GM21723 (cell line): ENCODE results near the gene DAPK1.

ENCODE experiments used
- ATAC-seq: cut with Tn5 transposase; IDR thresholded peaks from one replicate; pipeline ENCODE4 v1.9.1; 2021; ENCODE audit warnings: mild to moderate bottlenecking, moderate library complexity; ENCODE audit not compliant: unreplicated experiment

The DAPK1 gene

GRCh38 chr9:87678650-87679355 lies 181.1 kb downstream of the DAPK1 start:
- ATAC-seq, result no peak

DNA sequence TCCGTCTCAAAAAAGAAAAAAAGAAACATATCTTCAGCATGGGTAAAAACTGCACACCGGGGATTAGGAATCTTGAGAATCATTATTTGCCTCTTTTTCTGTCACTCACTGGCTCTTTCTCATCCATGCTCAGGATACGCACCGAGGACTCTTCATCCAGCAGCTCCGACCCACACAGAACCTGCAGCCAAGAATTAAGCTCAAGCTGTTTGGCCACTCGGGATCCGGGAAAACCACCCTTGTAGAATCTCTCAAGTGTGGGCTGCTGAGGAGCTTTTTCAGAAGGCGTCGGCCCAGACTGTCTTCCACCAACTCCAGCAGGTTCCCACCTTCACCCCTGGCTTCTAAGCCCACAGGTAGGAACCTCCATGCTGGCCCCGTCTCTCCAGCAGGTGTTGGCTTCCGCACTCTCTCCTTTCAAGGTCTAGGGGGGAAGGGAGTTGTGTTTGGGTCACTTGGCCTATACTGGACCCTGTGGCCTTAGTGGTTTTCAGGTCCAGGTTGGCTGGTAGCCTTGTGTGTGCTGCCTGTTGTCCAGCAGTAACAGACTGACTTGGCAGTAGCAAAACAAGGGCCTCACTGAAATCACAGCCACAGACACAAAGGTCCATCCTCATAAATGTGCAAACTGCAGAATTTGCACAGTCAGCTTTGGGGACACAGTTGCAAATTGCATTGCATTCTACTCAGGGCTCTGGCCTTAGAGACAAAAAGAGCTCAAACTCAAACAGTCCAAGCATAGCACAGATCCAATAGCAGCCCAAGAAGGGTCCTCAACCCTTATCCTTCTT lies 183.8 kb downstream of the DAPK1 start:
- ATAC-seq, result no peak

- no peak for ATAC-seq
Observed at GRCh38 chr9:87682085-87682484, 184.4 kb downstream of the DAPK1 start.

- ATAC-seq, result no peak
Observed at GRCh38 chr9:87682618-87683017, 185.0 kb downstream of the DAPK1 start.

DNA sequence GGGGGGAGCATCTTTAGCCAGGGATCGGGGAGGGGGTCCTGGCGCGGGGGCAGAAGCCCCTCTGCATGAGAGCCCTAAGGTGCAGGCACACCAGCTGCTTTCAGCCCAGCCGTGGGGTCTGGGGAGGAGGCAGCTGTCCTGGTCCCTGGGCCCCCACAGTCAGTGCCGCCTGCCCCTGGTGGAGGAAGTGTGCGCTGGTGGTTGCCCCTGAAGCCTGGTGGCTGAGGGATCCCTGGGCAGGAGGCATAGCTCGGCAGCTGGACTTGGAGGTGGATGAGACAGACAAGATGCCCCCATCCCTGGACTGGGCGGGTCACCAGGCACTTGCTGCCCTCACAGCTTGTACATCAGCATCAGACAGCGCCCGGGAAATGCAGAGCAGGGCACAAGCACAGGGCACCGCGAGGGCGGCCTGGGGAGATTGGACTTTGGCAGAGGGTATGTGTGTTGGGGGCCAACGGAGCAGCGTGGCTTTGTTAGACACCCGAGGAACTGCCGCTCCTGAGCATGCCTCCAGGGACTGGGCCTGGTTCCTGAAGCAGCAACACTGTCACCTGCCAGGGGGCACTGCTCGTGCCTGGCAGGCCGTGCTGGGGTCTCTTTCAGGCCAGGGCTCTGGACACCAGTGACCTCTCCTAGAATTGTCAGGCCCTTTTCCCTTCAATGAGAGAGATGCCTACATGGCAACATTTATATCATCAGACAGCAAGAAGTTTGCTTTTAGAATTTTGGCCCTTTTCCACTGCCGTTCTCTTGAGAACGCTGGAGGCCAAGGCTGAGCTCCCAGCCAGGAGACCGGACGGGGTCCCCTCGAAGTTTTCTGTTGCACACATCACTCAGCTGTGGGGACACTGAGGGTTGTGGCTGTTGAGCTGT lies 186.3 kb downstream of the DAPK1 start:
- no peak for ATAC-seq

- no peak for ATAC-seq
Observed at GRCh38 chr9:87684627-87685219, 187.1 kb downstream of the DAPK1 start.

DNA sequence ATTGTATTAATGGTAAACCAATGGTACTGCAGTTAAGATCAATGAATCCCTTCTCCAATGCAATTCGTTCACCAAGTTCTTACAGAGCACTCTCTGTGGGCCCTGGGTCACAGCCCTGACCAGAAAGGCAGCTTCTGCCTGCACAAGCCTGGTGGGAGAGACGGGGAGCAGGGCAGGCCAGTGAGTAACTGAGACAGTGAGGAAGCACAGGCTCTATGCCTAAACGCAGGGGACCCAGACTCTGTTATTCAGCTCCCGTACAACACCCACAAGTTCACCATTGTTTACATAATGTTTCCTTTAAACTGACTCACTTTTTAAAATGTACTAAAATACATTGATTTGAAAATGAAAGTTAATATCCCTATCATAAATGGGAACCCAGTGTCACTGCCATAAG lies 187.8 kb downstream of the DAPK1 start:
- ATAC-seq, result no peak

DNA sequence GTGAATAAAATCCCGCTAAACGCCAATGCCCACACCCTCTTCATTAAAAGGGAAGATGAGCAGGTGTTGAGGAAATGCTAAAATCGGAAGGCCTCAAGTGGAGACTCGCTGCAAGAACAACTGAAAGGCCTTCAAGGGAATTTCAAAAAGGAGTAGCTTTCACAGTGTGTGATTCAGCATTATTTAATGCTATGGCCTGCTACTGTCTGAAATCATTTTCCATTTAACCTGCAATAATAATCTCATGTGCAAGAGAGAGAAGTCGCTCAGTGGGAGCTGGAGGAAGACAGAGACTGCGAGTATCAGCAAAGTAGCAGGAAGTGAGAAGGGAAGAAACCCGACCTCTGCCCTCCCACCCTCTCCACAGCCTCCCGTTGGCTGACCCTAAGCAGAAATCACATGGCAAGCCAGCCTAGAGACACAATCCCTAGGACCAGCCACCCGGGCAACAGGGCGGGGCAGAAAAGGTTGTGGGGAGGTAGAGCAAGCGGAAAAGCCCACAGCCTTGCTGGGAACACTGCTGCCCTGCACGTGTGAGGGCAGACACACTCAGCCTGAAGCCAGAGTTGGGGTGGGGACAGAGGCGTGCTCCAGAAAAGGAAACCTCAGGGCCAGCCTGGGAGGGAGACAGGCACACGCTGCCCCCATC lies 188.3 kb downstream of the DAPK1 start:
- no peak for ATAC-seq

DNA sequence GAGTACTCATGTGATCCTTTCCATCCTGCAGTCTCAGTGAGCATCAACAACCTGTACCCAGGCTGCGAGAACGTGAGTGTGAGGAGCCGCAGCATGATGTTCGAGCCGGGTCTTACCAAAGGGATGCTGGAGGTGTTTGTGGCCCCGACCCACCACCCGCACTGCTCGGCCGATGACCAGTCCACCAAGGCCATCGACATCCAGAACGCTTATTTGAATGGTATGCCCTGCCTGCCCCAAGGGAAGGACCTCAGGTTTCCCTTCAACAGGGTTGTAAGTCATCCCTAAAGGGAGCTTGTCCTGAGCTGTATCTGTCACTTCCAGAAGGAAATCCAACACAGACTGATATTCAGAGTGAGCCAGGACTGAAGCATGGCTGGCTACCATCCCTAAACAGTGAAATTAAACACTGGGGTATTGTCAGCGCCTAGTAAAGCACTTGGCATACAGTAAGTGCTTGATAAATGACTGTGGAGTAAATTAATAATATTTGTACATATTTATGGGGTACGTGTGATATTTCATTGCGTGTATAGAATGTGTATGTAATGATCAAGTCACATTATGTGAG lies 188.9 kb downstream of the DAPK1 start:
- no peak for ATAC-seq

- ATAC-seq, result no peak
Observed at GRCh38 chr9:87687207-87687606, 189.5 kb downstream of the DAPK1 start.

- no peak for ATAC-seq
Observed at GRCh38 chr9:87694236-87694755, 196.6 kb downstream of the DAPK1 start.

DNA sequence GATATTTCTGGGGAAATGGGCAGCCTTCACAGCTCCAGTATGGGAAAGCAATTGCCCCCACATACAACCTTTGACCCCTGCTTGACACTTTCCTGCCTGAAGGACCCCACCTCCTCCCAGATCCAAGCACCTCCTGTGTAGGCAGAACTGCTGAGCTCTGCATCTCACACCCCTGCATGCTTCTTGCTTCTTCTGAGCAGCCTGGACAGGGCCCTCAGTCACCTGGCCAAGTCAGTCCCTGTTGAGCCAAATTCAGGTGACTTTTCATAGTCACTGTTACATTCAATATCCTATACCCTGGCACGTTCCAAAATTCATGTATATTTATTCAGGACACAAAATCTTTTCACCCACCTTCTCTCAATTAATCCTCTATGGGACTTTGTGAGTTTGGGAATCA lies 197.9 kb downstream of the DAPK1 start:
- no peak for ATAC-seq

DNA sequence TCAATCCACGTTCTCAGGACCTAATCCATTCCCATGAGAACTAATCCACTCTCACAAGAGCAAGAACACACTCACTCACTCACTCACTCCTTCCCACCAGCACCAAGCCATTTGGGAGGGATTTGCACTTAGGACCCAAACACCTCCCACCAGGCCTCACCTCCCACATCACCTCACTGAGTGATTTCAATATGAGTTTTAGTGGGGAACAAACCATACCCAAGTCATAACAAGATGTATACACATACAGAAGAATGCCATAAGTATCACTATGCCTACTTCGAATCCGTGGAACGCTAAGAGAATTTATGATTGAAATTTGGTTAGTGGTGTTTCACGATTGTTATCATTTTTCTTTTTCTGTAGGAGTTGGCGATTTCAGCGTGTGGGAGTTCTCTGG lies 199.0 kb downstream of the DAPK1 start:
- no peak for ATAC-seq

- no peak for ATAC-seq
Observed at GRCh38 chr9:87698069-87698809, 200.6 kb downstream of the DAPK1 start.

DNA sequence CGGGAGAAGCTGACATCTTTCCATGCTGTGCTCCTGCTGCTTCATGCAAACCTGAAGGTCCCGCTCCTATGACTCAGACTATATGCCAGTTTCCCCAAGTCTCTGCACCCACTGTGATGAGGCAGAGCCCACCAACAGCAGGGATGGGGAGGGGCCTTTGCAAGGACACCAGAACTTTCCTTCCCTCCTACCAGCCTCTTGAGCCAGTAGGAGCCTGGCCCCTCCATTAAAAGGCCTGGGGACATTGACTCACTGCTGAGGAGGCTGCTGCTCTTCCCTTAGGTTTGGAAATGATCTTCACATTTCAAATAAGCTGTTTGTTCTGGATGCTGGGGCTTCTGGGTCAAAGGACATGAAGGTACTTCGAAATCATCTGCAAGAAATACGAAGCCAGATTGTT lies 202.2 kb downstream of the DAPK1 start:
- ATAC-seq, result no peak

DNA sequence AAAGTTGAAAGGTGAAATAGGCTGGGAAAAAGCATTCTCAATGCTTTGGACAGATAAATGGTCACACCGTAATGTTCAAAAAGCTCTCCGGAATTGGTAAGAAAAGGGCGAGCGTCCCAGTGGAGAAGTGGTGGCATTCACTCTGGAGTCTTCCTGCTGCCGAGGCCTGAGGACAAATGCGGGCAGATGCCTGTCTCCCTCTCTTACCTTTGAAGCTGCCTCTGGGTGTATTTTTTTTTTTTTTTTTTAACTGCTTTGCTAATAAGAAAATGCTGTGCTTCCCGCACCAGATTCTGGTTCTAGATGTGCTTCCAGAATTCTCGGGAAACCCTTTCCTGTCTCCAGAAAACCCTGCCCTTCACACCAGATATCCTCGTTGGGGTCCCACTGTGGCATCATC lies 203.8 kb downstream of the DAPK1 start:
- ATAC-seq, result no peak

DNA sequence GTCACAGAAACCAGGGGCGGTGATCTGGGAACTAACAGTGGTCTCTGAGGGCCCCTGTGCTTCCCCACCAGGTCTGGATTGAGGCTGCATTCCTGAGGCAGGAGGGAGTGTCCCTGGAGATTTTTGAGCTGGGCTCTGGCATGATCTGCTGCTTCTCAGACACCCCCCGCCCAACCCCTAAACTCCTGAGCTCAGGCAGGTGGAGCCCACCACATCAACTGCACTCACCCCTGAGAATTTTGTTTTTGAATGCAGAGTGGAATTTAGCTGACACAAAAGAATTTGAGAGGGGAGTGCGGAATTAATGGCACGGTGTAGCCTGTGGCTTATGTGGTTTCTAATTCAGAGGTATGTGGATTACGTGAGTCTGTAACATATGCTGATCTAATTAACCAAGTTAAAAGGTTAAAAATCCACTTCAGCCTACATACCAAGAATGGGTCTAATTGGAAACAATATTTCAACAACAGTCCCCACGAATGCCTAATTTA lies 204.3 kb downstream of the DAPK1 start:
- no peak for ATAC-seq

DNA sequence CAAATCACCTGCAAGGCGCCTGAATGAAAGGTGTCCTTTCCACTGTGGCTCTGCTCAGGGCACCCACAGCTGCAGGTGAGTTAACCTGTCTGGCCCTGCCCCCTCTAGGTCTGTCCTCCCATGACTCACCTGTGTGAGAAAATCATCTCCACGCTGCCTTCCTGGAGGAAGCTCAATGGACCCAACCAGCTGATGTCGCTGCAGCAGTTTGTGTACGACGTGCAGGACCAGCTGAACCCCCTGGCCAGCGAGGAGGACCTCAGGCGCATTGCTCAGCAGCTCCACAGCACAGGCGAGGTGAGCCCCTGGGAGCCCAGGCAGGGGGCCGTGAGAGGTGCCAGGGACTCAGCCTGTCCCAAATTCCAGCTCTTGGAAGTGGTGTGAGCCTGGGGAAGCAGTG lies 205.3 kb downstream of the DAPK1 start:
- no peak for ATAC-seq

- ATAC-seq, result no peak
Observed at GRCh38 chr9:87703636-87704276, 206.1 kb downstream of the DAPK1 start.
